SK-N-SH treated with all-trans-retinoic acid at 6 μM for 48 hours (cell line): Measurements from ENCODE around the gene WDR49.

Experiments
- CREB5 ChIP-seq: fragments of 250-450 bp; sonication (Bioruptor Pico); IDR thresholded peaks from 2 replicates; pipeline ENCODE4 v1.5.1; 2020; ENCODE audit warnings: low read depth, mild to moderate bottlenecking, moderate library complexity
- CSRNP3 ChIP-seq: fragments of 250-450 bp; sonication (Bioruptor Pico); IDR thresholded peaks from 2 replicates; pipeline ENCODE4 v1.5.1; 2021; ENCODE audit warnings: mild to moderate bottlenecking, moderate library complexity
- PATZ1 ChIP-seq: fragments of 250-450 bp; sonication (Bioruptor Pico); IDR thresholded peaks from 2 replicates; pipeline ENCODE4 v1.8.0; 2020; ENCODE audit warnings: mild to moderate bottlenecking, moderate library complexity, borderline replicate concordance
- ZFP3 ChIP-seq: fragments of 250-450 bp; sonication (Bioruptor Pico); IDR thresholded peaks from 2 replicates; pipeline ENCODE4 v1.5.0; 2020; ENCODE audit warnings: mild to moderate bottlenecking, moderate library complexity
- ZFP30 ChIP-seq: fragments of 450-650 bp; formaldehyde crosslinking; IDR thresholded peaks from 2 replicates; pipeline ENCODE4 v1.5.0; 2022; ENCODE audit warnings: mild to moderate bottlenecking, moderate library complexity
- ZNF70 ChIP-seq: fragments of 450-650 bp; formaldehyde crosslinking; IDR thresholded peaks from 2 replicates; pipeline ENCODE4 v1.5.0; 2020; ENCODE audit warnings: mild to moderate bottlenecking, moderate library complexity
- ZNF8 ChIP-seq: fragments of 450-650 bp; formaldehyde crosslinking; IDR thresholded peaks from 2 replicates; pipeline ENCODE4 v1.5.0; 2020; ENCODE audit warnings: mild to moderate bottlenecking, moderate library complexity

- no peak for TF ChIP-seq PATZ1 (CRISPR knock-in tag)
- TF ChIP-seq CSRNP3, result no peak
- TF ChIP-seq CREB5 (CRISPR knock-in tag), result no peak
- no peak for TF ChIP-seq ZNF70 (CRISPR knock-in tag)
- no peak for TF ChIP-seq ZNF8 (CRISPR knock-in tag)
- TF ChIP-seq ZFP30 (CRISPR knock-in tag), result no peak
- TF ChIP-seq ZFP3 (CRISPR knock-in tag), result no peak
Measured at GRCh38 chr3:167450675-167451074, 203.1 kb downstream of the WDR49 start.
